22Rv1 (cell line): ENCODE results near the gene CETN1.

ENCODE experiments used
- ZFX ChIP-seq: fragments of 450-650 bp; IDR thresholded peaks from 2 replicates; pipeline ENCODE4 v1.6.1; 2017; ENCODE audit warnings: antibody characterized with exemption, borderline replicate concordance
- TF ChIP-seq, protein P1 (sequence below): fragments of 450-650 bp; IDR thresholded peaks from 2 replicates; pipeline ENCODE4 v1.5.1; 2017; ENCODE audit warnings: mild to moderate bottlenecking

DNA sequence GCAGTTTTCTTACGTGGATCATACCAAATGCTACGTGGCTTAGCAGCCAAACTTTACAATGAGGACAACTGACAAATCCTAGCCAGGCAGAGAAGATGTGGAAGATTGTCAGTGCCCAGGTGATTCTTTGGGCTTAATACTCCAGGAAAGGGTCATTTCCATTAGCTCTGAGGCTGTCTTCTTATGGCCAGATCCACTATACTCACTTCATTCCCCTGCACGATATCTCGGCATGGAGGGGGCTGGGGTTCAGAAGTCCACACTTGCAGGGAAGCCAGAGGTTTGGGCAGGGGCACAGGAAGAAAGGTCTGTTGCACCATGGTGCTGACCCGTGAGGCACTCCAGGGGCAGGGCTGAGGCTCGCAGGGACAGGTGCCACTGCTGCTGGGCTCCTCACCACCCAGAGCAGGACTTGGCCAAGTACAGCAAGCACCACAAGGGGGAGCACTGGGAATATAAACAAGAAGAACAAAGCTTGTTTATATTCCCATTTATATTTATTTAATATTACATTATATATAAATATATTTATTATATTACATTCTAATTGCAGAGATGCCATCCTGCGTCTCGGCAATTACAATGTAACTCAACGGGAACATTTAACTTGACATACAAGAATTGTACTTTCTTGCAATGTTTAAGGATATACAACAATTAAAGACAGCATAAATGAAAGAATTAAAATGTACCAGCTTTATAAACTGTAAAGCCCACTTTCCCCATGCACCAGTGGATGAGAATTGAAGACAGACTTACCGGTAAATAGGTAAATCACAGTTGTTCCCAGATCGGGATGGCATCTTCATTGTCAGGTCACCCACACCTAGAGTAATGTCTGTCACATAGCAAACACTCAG, 43.8 kb downstream of the CETN1 start:
- TF ChIP-seq, protein P1, sequence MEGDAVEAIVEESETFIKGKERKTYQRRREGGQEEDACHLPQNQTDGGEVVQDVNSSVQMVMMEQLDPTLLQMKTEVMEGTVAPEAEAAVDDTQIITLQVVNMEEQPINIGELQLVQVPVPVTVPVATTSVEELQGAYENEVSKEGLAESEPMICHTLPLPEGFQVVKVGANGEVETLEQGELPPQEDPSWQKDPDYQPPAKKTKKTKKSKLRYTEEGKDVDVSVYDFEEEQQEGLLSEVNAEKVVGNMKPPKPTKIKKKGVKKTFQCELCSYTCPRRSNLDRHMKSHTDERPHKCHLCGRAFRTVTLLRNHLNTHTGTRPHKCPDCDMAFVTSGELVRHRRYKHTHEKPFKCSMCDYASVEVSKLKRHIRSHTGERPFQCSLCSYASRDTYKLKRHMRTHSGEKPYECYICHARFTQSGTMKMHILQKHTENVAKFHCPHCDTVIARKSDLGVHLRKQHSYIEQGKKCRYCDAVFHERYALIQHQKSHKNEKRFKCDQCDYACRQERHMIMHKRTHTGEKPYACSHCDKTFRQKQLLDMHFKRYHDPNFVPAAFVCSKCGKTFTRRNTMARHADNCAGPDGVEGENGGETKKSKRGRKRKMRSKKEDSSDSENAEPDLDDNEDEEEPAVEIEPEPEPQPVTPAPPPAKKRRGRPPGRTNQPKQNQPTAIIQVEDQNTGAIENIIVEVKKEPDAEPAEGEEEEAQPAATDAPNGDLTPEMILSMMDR = peak; percentile 72
- no peak for TF ChIP-seq ZFX
